Activated CD8-positive, alpha-beta memory T cell treated with anti-CD3 and anti-CD28 coated beads, Interleukin-2, amount 50 U/mL, for 24 hours (primary cell): ENCODE data around the gene FIGN.

Experiments
- DNase-seq: peaks from one replicate; pipeline ENCODE4 v3.0.0-alpha.2; 2020; ENCODE audit errors: extremely low read depth

FIGN gene

GRCh38 chr2:163611557-163611906 is 124.3 kb downstream of the FIGN start:
- no peak for DNase-seq

- no peak for DNase-seq
Measured at GRCh38 chr2:163610817-163611556, 124.8 kb downstream of the FIGN start.

GRCh38 chr2:163607630-163608029 is 128.2 kb downstream of the FIGN start:
- DNase-seq, result no peak

- no peak for DNase-seq
Measured at GRCh38 chr2:163606878-163607277, 128.9 kb downstream of the FIGN start.

GRCh38 chr2:163605779-163606178 is 130.0 kb downstream of the FIGN start:
- DNase-seq, result no peak

- no peak for DNase-seq
Measured at GRCh38 chr2:163604941-163605555, 130.8 kb downstream of the FIGN start.

GRCh38 chr2:163602196-163602595 is 133.6 kb downstream of the FIGN start:
- no peak for DNase-seq

- no peak for DNase-seq
Measured at GRCh38 chr2:163601377-163601776, 134.4 kb downstream of the FIGN start.

- no peak for DNase-seq
Measured at GRCh38 chr2:163600801-163601200, 135.0 kb downstream of the FIGN start.

GRCh38 chr2:163595028-163595427 is 140.8 kb downstream of the FIGN start:
- no peak for DNase-seq

- DNase-seq, result no peak
Measured at GRCh38 chr2:163594497-163594896, 141.3 kb downstream of the FIGN start.

- DNase-seq, result no peak
Measured at GRCh38 chr2:163593982-163594381, 141.8 kb downstream of the FIGN start.

- DNase-seq, result no peak
Measured at GRCh38 chr2:163592954-163593622, 142.7 kb downstream of the FIGN start.

- no peak for DNase-seq
Measured at GRCh38 chr2:163591461-163591860, 144.3 kb downstream of the FIGN start.

GRCh38 chr2:163580757-163581156 is 155.1 kb downstream of the FIGN start:
- DNase-seq, result no peak

- DNase-seq, result no peak
Measured at GRCh38 chr2:163574309-163574708, 161.5 kb downstream of the FIGN start.

GRCh38 chr2:163573652-163574051 is 162.2 kb downstream of the FIGN start:
- no peak for DNase-seq

GRCh38 chr2:163572850-163573249 is 163.0 kb downstream of the FIGN start:
- DNase-seq, result no peak

- no peak for DNase-seq
Measured at GRCh38 chr2:163571423-163572102, 164.2 kb downstream of the FIGN start.

- no peak for DNase-seq
Measured at GRCh38 chr2:163570391-163570790, 165.4 kb downstream of the FIGN start.

- no peak for DNase-seq
Measured at GRCh38 chr2:163565192-163565591, 170.6 kb downstream of the FIGN start.

GRCh38 chr2:163564236-163564635 is 171.6 kb downstream of the FIGN start:
- DNase-seq, result no peak

GRCh38 chr2:163563336-163563735 is 172.5 kb downstream of the FIGN start:
- no peak for DNase-seq
